HepG2 (cell line): ENCODE data around the gene C19orf73. TPM values are rescaled to one million over a fixed set of nuclear protein-coding genes. Genes with fewer than 3 reads are reported as not detected.

ENCODE experiments used
- ATAC-seq: fragments of 200-7000 bp; cut with Tn5 transposase; 3 replicates; pipeline ENCODE4 v1.9.1; 2020; ENCODE audit warnings: mild to moderate bottlenecking, moderate library complexity
- BruUV-seq: library from RNA; stranded (reverse); fragments of 400-500 nt; replicated peaks from 2 replicates; lab custom pipeline; 2021; lab: Mats Ljungman, UMichigan
- CTCF ChIA-PET: fragments of 300-600 bp; formaldehyde crosslinking; extraction: SDS; loops from one replicate; lab custom pipeline; 2021; ENCODE audit warnings: low total read pairs, inconsistent platforms, low intra/inter-chr PET ratio; lab: Yijun Ruan, JAX
- POLR2A ChIA-PET: fragments of 350-600 bp; sonication (Branson Sonifier 250); formaldehyde crosslinking; loops from one replicate; lab custom pipeline; 2020; ENCODE audit warnings: antibody characterized with exemption, inconsistent platforms; lab: Yijun Ruan, JAX
- DNase-seq: peaks from one replicate; pipeline ENCODE4 v3.0.0-alpha.2; 2015; ENCODE audit warnings: low spot score
- FAIRE-seq: peaks from 3 replicates; lab custom pipeline; 2011; peaks lifted over from hg19 to GRCh38; lab: Jason Lieb, UNC
- H2AFZ ChIP-seq: one replicate; pipeline ENCODE4 v1.6.1; 2011; ENCODE audit warnings: low read length, inconsistent platforms
- H3K27ac ChIP-seq: fragments of 300-600 bp; 3 replicates; pipeline ENCODE4 v1.8.0; 2011; ENCODE audit warnings: mixed run types, mild to moderate bottlenecking, mixed read lengths, low read length, inconsistent platforms; ENCODE audit not compliant: insufficient read depth; ENCODE audit errors: extremely low read length
- H3K27me3 ChIP-seq, 2 experiments: fragments of 200-600 bp in 1 of 2; 2 replicates in 1 of 2; 3 replicates in 1 of 2; pipeline versions ENCODE4 v1.6.0 to v1.8.0; 2011; ENCODE audit warnings: low read length in 2 of 2, mild to moderate bottlenecking in 2 of 2, moderate library complexity in 2 of 2, inconsistent platforms in 1 of 2; ENCODE audit not compliant: insufficient read depth in 2 of 2, control insufficient read depth in 1 of 2
- H3K36me3 ChIP-seq, 2 experiments: fragments of 200-600 bp in 1 of 2; replicated peaks in 1 of 2; 2 replicates in 1 of 2; 3 replicates in 1 of 2; pipeline versions ENCODE4 v1.5.1 to v1.8.0; 2011; ENCODE audit warnings: low read length in 2 of 2, inconsistent platforms in 1 of 2; ENCODE audit not compliant: insufficient read depth in 2 of 2, control insufficient read depth in 1 of 2
- H3K4me1 ChIP-seq: 2 replicates; pipeline ENCODE4 v1.5.1; 2012; ENCODE audit warnings: low read length, inconsistent platforms; ENCODE audit not compliant: insufficient read depth
- H3K4me2 ChIP-seq: 2 replicates; pipeline ENCODE4 v1.6.0; 2011; ENCODE audit warnings: low read depth, low read length, inconsistent platforms
- H3K4me3 ChIP-seq, 3 experiments: fragments of 200-600 bp in 1 of 3; sonication (generic), shearing (Covaris generic) in 1 of 3; replicated peaks in 1 of 3; 2 replicates each; pipeline ENCODE4 v1.5.1; 2011 to 2016; ENCODE audit warnings: low read length in 3 of 3, inconsistent platforms in 2 of 3, low read depth in 2 of 3, mild to moderate bottlenecking in 2 of 3, control low read depth in 1 of 3, mixed read lengths in 1 of 3; ENCODE audit not compliant: insufficient read depth in 1 of 3
- H3K79me2 ChIP-seq: one replicate; pipeline ENCODE4 v1.6.1; 2011; ENCODE audit warnings: low read length, inconsistent platforms; ENCODE audit not compliant: insufficient read depth
- H3K9ac ChIP-seq: 2 replicates; pipeline ENCODE4 v1.6.0; 2011; ENCODE audit warnings: mild to moderate bottlenecking, low read depth, low read length, inconsistent platforms; ENCODE audit not compliant: insufficient read depth
- H3K9me3 ChIP-seq: 2 replicates; pipeline ENCODE4 v1.5.1; 2012; ENCODE audit warnings: mild to moderate bottlenecking, low read length
- H4K20me1 ChIP-seq: 2 replicates; pipeline ENCODE4 v1.6.0; 2011; ENCODE audit warnings: inconsistent platforms, mild to moderate bottlenecking, low read length, moderate library complexity; ENCODE audit not compliant: insufficient read depth
- ATM ChIP-seq: fragments of 450-650 bp; IDR thresholded peaks from 2 replicates; pipeline ENCODE4 v1.7.1; 2017; ENCODE audit warnings: mild to moderate bottlenecking, borderline replicate concordance
- BCL6 ChIP-seq: IDR thresholded peaks from 2 replicates; pipeline ENCODE4 v1.6.1; 2016; ENCODE audit warnings: missing genetic modification reagents, missing compliant biosample characterization
- CHD2 ChIP-seq: IDR thresholded peaks from 2 replicates; pipeline ENCODE4 v1.6.1; 2011; ENCODE audit warnings: low read depth, low read length, improper control_type of control experiment
- FOXC1 ChIP-seq: sonication (generic); formaldehyde crosslinking; IDR thresholded peaks from 2 replicates; pipeline ENCODE4 v1.8.0; 2022; ENCODE audit warnings: mild to moderate bottlenecking, missing genetic modification reagents, borderline replicate concordance
- NAIF1 ChIP-seq: sonication (generic); formaldehyde crosslinking; IDR thresholded peaks from 2 replicates; pipeline ENCODE4 v1.5.0; 2020; ENCODE audit warnings: mild to moderate bottlenecking, missing genetic modification reagents, borderline replicate concordance
- POLR2A ChIP-seq, 2 experiments: IDR thresholded peaks; 2 replicates each; pipeline ENCODE4 v1.6.1; 2011; ENCODE audit warnings: low read depth in 2 of 2, low read length in 2 of 2, mild to moderate bottlenecking in 1 of 2, moderate library complexity in 1 of 2; ENCODE audit not compliant: insufficient read depth in 1 of 2
- POLR2AphosphoS5 ChIP-seq: IDR thresholded peaks from 2 replicates; pipeline ENCODE4 v1.6.1; 2012; ENCODE audit warnings: low read depth, low read length
- PTBP1 ChIP-seq: fragments of 200-400 bp; formaldehyde crosslinking; IDR thresholded peaks from 2 replicates; pipeline ENCODE4 v1.6.1; 2018; ENCODE audit warnings: low read length, low read depth; ENCODE audit not compliant: poor library complexity, severe bottlenecking
- RARA ChIP-seq: IDR thresholded peaks from 2 replicates; pipeline ENCODE4 v1.6.1; 2016; ENCODE audit warnings: missing genetic modification reagents, missing compliant biosample characterization
- RBFOX2 ChIP-seq: fragments of 200-400 bp; formaldehyde crosslinking; IDR thresholded peaks from 2 replicates; pipeline ENCODE4 v1.6.1; 2017; ENCODE audit warnings: low read depth, mild to moderate bottlenecking, low read length
- SKI ChIP-seq: fragments of 450-650 bp; IDR thresholded peaks from one replicate; pipeline ENCODE4 v1.6.1; 2018; ENCODE audit warnings: mild to moderate bottlenecking; ENCODE audit not compliant: partially characterized antibody
- SMC3 ChIP-seq: IDR thresholded peaks from 2 replicates; pipeline ENCODE4 v1.6.1; 2011; ENCODE audit warnings: low read length, improper control_type of control experiment
- SNAI1 ChIP-seq: sonication (generic); formaldehyde crosslinking; IDR thresholded peaks from 2 replicates; pipeline ENCODE4 v1.5.0; 2020; ENCODE audit warnings: mild to moderate bottlenecking, missing genetic modification reagents, borderline replicate concordance
- ZBTB44 ChIP-seq: sonication (generic); formaldehyde crosslinking; IDR thresholded peaks from 2 replicates; pipeline ENCODE4 v1.4.0; 2020; ENCODE audit warnings: missing genetic modification reagents
- ZNF503 ChIP-seq: sonication (generic); formaldehyde crosslinking; IDR thresholded peaks from 2 replicates; pipeline ENCODE4 v1.4.0; 2020; ENCODE audit warnings: missing genetic modification reagents
- ZNF564 ChIP-seq: sonication (generic); formaldehyde crosslinking; IDR thresholded peaks from 2 replicates; pipeline ENCODE4 v1.8.1; 2023; ENCODE audit warnings: mild to moderate bottlenecking, missing genetic modification reagents
- ZNF614 ChIP-seq: IDR thresholded peaks from 2 replicates; pipeline ENCODE4 v1.6.1; 2018; ENCODE audit warnings: missing biosample characterization, missing genetic modification reagents, inconsistent platforms, borderline replicate concordance
- ZNF883 ChIP-seq: sonication (generic); formaldehyde crosslinking; IDR thresholded peaks from 2 replicates; pipeline ENCODE4 v1.5.1; 2020; ENCODE audit warnings: mild to moderate bottlenecking, missing genetic modification reagents; ENCODE audit errors: not compliant biosample characterization
- ZSCAN12 ChIP-seq: sonication (generic); formaldehyde crosslinking; IDR thresholded peaks from 2 replicates; pipeline ENCODE4 v1.9.0; 2021; ENCODE audit warnings: mild to moderate bottlenecking, missing genetic modification reagents
- WGBS: methylation state at CpG from one replicate; pipeline ENCODE4 v1.1.6; 2017; ENCODE audit warnings: low lambda C conversion rate; 5-methylcytosine and 5-hydroxymethylcytosine counted together
- in situ Hi-C: cut with HindIII; loops from 2 replicates; pipeline ENCODE4 v1.10.0; 2017; ENCODE audit warnings: low pct_unique_long_range_greater_than_20kb; ENCODE audit not compliant: extremely low pct_ligation_motif_present
- intact Hi-C: fragments of 100-400 bp; cut with micrococcal nuclease; formaldehyde crosslinking; loops from one replicate; pipeline ENCODE4 v1.10.0; 2022; ENCODE audit not compliant: unreplicated experiment
- polyA plus RNA-seq, 8 experiments: library from polyadenylated mRNA; depleted of rRNA in 3 of 8; stranded (reverse) in 7 of 8; unstranded in 1 of 8; fragments of >200 nt; fragmentation: Illumina TruSeq in 4 of 8; extraction: Trizol in 4 of 8; gene quantifications; 2 replicates each; pipeline versions ENCODE4 v1.2.1 to v1.2.3, GENCODE V29; 2011 to 2016; ENCODE audit warnings: low read depth in 4 of 8, missing spikeins in 1 of 8, mixed read lengths in 1 of 8; ENCODE audit not compliant: insufficient read depth in 1 of 8
- total RNA-seq, 5 experiments: library from RNA; depleted of rRNA; stranded (reverse); fragments of >200 nt; fragmentation: Illumina TruSeq; extraction: Trizol; gene quantifications; 2 replicates each; pipeline ENCODE4 v1.2.3, GENCODE V29; 2016; ENCODE audit warnings: low read depth in 1 of 5
- TF ChIP-seq, protein P1 (sequence below): sonication (generic); formaldehyde crosslinking; IDR thresholded peaks from 2 replicates; pipeline ENCODE4 v1.5.0; 2020; ENCODE audit warnings: missing genetic modification reagents

C19orf73 gene
- total and polyA plus RNA-seq, 2 of the 13 experiments (the other 11 are each of a cell fraction or from before 2014, with no cell fraction given), result 1.4 to 1.5 TPM

DNA sequence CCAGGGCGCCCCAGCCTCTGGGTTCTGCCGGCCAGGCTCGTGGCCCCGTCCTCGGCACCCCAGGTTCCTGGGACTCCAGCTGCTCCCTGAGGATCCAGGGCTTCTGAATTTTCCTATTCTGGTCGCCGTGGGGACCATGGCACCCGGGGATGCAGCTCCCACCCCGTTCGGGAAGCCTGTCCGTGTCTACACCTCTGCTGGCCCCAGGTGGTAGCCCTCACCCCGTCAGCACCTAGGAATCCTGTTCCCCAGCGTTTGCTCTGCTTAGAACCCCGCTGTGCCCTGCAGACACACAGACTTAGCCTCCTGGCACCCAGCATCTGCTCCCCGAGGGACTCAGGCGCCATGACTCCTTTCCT, 1.4 kb upstream of the C19orf73 start (continued):
- TF ChIP-seq SNAI1 (CRISPR knock-in tag) (no peak), BCL6 (CRISPR knock-in tag) (no peak), ZNF614 (CRISPR knock-in tag) (0 out of 2 replicates have a peak, but pooled peaks have one; percentile 6), RBFOX2 (no peak), POLR2AphosphoS5 (no peak), SKI (no peak), RARA (CRISPR knock-in tag) (no peak), FOXC1 (no peak; the same call in 1 of the 2 replicates), PTBP1 (no peak)
- TF ChIP-seq, protein P1, sequence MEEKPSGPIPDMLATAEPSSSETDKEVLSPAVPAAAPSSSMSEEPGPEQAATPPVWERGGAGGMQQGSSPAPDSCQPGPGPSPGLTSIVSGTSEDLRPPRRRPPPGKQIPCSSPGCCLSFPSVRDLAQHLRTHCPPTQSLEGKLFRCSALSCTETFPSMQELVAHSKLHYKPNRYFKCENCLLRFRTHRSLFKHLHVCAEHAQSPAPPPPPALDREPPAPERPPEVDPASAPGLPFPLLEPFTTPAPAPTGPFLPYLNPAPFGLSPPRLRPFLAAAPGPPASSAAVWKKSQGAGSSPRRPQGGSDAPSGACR (CRISPR knock-in tag), result 0 out of 2 replicates have a peak, but pooled peaks have one; percentile 1

DNA sequence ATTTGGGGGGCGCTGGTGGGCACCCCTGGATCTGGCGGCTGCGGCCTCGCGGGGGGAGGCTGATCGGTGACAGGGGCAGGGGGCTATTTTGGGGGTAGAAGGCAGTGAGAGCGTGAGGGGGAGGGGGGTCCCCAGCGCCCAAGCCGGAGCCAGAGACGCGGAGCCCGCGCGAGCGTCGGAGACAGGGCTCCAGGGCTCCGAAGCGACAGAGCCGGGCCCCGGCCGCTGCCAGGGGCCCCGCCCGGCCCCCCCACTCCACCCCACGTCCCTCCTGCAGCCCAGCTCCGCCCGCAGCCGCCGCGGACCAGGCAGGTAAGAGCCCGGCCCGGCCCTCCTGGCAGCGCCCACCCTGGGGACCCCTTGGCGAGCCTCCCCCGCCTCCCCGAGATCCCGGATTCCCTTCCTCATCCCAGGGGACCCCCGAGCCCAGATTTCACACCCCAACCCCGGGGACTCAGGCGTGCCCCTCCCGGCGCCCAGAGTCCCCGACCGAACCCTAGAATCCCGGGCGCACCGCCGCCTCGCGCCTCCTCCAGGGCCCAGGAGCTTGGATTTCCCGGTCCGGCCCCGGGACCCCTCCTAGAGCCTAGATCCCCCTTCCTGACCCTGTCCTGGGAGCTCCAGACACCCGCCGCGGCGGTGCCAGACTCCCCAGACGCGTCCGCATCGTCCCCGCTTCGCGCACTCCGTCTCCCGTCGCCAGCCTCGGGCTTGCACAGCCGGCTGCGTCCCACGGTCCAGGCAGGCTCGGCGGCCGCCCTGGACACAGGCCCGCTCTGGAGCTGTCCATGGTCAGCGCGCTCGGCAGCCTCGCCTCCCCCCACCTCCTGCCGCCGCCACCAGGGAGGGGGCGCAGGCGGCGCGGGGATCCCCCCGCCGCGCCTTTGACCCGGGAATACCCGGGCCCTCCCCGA, 725 bp upstream of the C19orf73 start, which contains the start of gene PPFIA3:
Gene PPFIA3 (plus strand): TSS at position 134 of the 914 bp plus-strand sequence. CDS start 8,330 bp downstream, outside the sequence.
- Histone ChIP-seq H3K4me3 (peak within 1 kb of the TSS; percentile 67 to 78 (median 74)), H3K36me3 (no peaks in the 10 kb centered on the region), H2AFZ (no peak within 1 kb of the TSS), H3K9me3 (no peaks in the 10 kb centered on the region), H3K79me2 (peaks cover 4% of the 10 kb centered on the region), H3K4me1 (peaks cover 58% of the 10 kb centered on the region), H3K27me3 (peaks cover 0 to 7% of the 10 kb centered on the region in 2 experiments; a peak in 1 of 5 replicates), H3K27ac (peak within 1 kb of the TSS; percentile 77), H3K9ac (peak within 1 kb of the TSS; percentile 90), H4K20me1 (no peaks in the 10 kb centered on the region), H3K4me2 (peak within 1 kb of the TSS; percentile 98)
- ChIA-PET CTCF (no interaction called here), POLR2A (interaction anchor here (0.9 to 1.4 kb wide), 2 partner anchors 22 to 29 kb away, joined by 3 to 4 read pairs; no protein-coding TSS in a partner anchor)
- DNase-seq (no peak), FAIRE-seq (no peak), ATAC-seq (peak; percentile 64)
- intact Hi-C loops (loop anchor here (1.0 kb wide), 1 partner anchor 30 kb away; no protein-coding TSS in a partner anchor), in situ Hi-C loops (loop anchor here (5.0 kb wide), 1 partner anchor 33 kb away; no protein-coding TSS in a partner anchor)
- BruUV-seq, result no TSS peak
- 0% methylated on average over 19 of the region's 90 CpGs for WGBS
- TF ChIP-seq NAIF1 (CRISPR knock-in tag) (no peak), ZSCAN12 (peak; percentile 80), SMC3 (no peak), ZNF503 (CRISPR knock-in tag) (no peak), POLR2A (IDR thresholded peaks at IDR 0.05; ENCODE audit: insufficient read depth in 1 of 2, low read depth in 2 of 2, low read length in 2 of 2) (no peak), ZNF564 (0 out of 2 replicates have a peak, but pooled peaks have one; percentile 57), ZNF883 (CRISPR knock-in tag) (no peak), CHD2 (no peak), ZBTB44 (CRISPR knock-in tag) (peak; percentile 95), ATM (no peak)
